Endothelial cell of umbilical vein (primary cell): Measurements from ENCODE around the gene HAUS5.

Experiments
- CTCF ChIP-seq, 2 donors: IDR thresholded peaks; 1 replicate in 1 of 2; 2 replicates in 1 of 2; pipeline ENCODE4 v1.5.1; 2011; ENCODE audit warnings: low read length in 2 of 2, mild to moderate bottlenecking in 2 of 2, moderate library complexity in 2 of 2, control low read depth in 1 of 2, inconsistent platforms in 1 of 2, low read depth in 1 of 2; ENCODE audit not compliant: insufficient read depth in 1 of 2; ENCODE audit errors: extremely low read depth in 1 of 2
- POLR2A ChIP-seq: IDR thresholded peaks from 2 replicates; pipeline ENCODE4 v1.6.1; 2012; ENCODE audit warnings: low read depth, mild to moderate bottlenecking, control low read depth, low read length
- POLR2AphosphoS5 ChIP-seq: IDR thresholded peaks from 2 replicates; pipeline ENCODE4 v1.6.1; 2012; ENCODE audit warnings: low read depth, mild to moderate bottlenecking, control low read depth, low read length, moderate library complexity; ENCODE audit not compliant: insufficient read depth

- no peak for TF ChIP-seq POLR2AphosphoS5
- TF ChIP-seq CTCF (IDR thresholded peaks at IDR 0.05; ENCODE audit: extremely low read depth in 1 of 2, insufficient read depth in 1 of 2, low read depth in 1 of 2, low read length in 2 of 2): no peak
- TF ChIP-seq POLR2A: no peak
Observed at GRCh38 chr19:35585848-35586247, 26.7 kb upstream of the HAUS5 start, which contains the start of gene PMIS2.
